Gastroesophageal sphincter (tissue), 3 donors: ENCODE results near the gene FAIM2.

Experiments used
- POLR2A ChIP-seq, 2 donors: fragments of 450-650 bp; IDR thresholded peaks; one replicate each; pipeline ENCODE4 v1.6.1; 2017; ENCODE audit warnings: antibody characterized with exemption in 2 of 2, mild to moderate bottlenecking in 2 of 2, moderate library complexity in 1 of 2
- TF ChIP-seq, protein P1 (sequence below), 4 experiments: fragments of 200-600 bp in 2 of 4; fragments of 450-650 bp in 2 of 4; sonication (generic) in 1 of 4; IDR thresholded peaks; one replicate each; pipeline ENCODE4 v1.5.1; 2017 to 2019; ENCODE audit warnings: antibody characterized with exemption in 4 of 4, mild to moderate bottlenecking in 2 of 4, moderate library complexity in 2 of 4

DNA sequence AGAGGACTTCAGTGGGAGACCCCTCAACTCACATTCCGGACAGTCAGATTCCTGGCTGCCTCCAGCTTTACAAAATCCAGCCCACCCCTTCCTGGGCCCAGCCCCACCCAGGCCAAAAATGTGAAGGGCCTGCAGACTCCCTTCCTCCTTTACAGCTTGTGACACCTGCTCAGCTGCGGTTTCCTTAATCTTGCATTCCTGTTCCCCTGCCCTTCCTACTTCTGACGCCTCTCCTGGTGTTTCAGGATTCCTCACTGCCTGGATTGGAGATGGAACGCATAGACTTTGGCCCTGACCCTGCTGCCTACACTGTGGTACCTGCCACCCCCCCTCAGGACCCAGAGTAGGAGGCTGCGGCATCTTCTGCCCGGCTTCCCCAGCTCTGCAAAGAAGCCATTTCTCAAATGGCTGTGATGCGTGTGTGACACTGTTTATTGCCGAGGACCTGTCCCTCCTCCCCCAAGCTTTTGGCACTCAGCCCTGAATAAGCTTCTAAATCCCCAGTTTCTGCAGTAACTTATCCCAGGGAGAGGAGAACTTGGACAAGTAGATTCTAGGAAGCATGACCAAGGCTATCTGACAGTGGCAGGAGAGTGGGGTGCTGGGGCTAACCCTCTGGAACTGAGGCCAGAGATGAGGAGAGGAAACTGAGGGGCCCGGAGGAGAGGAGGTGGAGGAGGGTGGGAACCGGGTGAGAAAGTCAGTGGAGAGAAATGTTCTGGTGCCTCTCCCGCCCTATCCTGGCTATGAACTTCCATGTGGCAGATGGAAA lies 35.9 kb downstream of the FAIM2 start:
- no peak for TF ChIP-seq POLR2A (IDR thresholded peaks at IDR 0.05)
- TF ChIP-seq, protein P1, sequence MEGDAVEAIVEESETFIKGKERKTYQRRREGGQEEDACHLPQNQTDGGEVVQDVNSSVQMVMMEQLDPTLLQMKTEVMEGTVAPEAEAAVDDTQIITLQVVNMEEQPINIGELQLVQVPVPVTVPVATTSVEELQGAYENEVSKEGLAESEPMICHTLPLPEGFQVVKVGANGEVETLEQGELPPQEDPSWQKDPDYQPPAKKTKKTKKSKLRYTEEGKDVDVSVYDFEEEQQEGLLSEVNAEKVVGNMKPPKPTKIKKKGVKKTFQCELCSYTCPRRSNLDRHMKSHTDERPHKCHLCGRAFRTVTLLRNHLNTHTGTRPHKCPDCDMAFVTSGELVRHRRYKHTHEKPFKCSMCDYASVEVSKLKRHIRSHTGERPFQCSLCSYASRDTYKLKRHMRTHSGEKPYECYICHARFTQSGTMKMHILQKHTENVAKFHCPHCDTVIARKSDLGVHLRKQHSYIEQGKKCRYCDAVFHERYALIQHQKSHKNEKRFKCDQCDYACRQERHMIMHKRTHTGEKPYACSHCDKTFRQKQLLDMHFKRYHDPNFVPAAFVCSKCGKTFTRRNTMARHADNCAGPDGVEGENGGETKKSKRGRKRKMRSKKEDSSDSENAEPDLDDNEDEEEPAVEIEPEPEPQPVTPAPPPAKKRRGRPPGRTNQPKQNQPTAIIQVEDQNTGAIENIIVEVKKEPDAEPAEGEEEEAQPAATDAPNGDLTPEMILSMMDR (IDR thresholded peaks at IDR 0.05): no peak
